Stomach (tissue), 4 donors: ENCODE results near the gene XRCC3.

Source experiments
- EP300 ChIP-seq: sonication (generic); formaldehyde crosslinking; IDR thresholded peaks from one replicate; pipeline ENCODE4 v1.6.1; 2017; ENCODE audit warnings: antibody characterized with exemption
- POLR2A ChIP-seq, 4 donors: fragments of 450-650 bp; IDR thresholded peaks; one replicate each; pipeline ENCODE4 v1.6.1; 2016; ENCODE audit warnings: antibody characterized with exemption in 4 of 4, control low read depth in 2 of 4, mild to moderate bottlenecking in 1 of 4, moderate library complexity in 1 of 4
- POLR2AphosphoS5 ChIP-seq, 3 donors: sonication (generic); formaldehyde crosslinking; IDR thresholded peaks; one replicate each; pipeline ENCODE4 v1.6.1; 2016; ENCODE audit warnings: antibody characterized with exemption in 3 of 3
- TF ChIP-seq, protein P1 (sequence below), 7 experiments: fragments of 450-650 bp in 4 of 7; fragments of 200-600 bp in 3 of 7; sonication (generic) in 3 of 7; IDR thresholded peaks; one replicate each; pipeline ENCODE4 v1.5.1; 2016 to 2019; ENCODE audit warnings: antibody characterized with exemption in 7 of 7, control low read depth in 2 of 7, mild to moderate bottlenecking in 1 of 7

DNA sequence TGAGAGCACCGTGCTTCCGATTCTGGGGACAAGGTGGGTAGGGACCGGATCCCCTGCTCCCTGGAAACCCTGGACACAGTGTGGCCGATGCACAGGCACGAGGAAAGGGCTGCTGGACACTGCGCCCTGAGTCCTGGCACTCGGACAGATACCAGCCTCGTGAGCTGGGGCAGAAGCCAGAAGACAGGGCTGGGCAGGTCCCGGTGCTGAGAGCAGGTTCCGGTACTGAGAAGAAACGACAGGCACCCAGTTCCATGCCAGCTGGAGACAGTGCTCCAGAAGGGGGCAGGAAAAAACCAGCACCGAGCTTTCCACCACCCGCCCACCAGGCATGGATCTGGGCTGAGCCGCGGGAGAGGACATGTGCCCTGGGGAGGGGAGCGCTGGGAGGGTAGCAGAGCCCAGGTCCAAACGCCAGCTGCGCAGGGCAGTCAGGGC is 6.5 kb downstream of the XRCC3 start:
- TF ChIP-seq, protein P1, sequence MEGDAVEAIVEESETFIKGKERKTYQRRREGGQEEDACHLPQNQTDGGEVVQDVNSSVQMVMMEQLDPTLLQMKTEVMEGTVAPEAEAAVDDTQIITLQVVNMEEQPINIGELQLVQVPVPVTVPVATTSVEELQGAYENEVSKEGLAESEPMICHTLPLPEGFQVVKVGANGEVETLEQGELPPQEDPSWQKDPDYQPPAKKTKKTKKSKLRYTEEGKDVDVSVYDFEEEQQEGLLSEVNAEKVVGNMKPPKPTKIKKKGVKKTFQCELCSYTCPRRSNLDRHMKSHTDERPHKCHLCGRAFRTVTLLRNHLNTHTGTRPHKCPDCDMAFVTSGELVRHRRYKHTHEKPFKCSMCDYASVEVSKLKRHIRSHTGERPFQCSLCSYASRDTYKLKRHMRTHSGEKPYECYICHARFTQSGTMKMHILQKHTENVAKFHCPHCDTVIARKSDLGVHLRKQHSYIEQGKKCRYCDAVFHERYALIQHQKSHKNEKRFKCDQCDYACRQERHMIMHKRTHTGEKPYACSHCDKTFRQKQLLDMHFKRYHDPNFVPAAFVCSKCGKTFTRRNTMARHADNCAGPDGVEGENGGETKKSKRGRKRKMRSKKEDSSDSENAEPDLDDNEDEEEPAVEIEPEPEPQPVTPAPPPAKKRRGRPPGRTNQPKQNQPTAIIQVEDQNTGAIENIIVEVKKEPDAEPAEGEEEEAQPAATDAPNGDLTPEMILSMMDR (IDR thresholded peaks at IDR 0.05), result no peak
- TF ChIP-seq EP300 (no peak), POLR2AphosphoS5 (IDR thresholded peaks at IDR 0.05) (no peak), POLR2A (IDR thresholded peaks at IDR 0.05) (no peak)
